ENCODE measurements around the gene UTP4.
"Not testable (repeated sequence)": the region's sequence is repeated elsewhere in the genome, so short reads cannot be mapped to it uniquely, and the experiment has no call there.

Gene UTP4

GRCh38 chr16:69119536-69119935, 12.9 kb upstream of the UTP4 start:
- Histone ChIP-seq H3K4ac (ENCODE audit: low read depth, low read length) (no peak overlapping the region), H4K8ac (ENCODE audit: low read depth, low read length) (no peak overlapping the region), H2BK15ac (replicated peaks; ENCODE audit: low read depth) (no peak overlapping the region), H3K36me3 (ENCODE audit: control insufficient read depth, insufficient read depth, low read length) (peaks cover 7% of the 10 kb centered on the region), H3K27ac (ENCODE audit: low read depth, low read length) (no peak overlapping the region), H3K4me3 (ENCODE audit: low read length) (no peak overlapping the region), H3K56ac (ENCODE audit: low read length) (no peak overlapping the region), H2BK5ac (ENCODE audit: low read length) (no peak overlapping the region), H3K18ac (ENCODE audit: low read length) (no peak overlapping the region), H4K5ac (ENCODE audit: low read length) (no peak overlapping the region), H3K79me2 (ENCODE audit: control insufficient read depth, insufficient read depth, low read length) (no peaks in the 10 kb centered on the region), H3K9ac (ENCODE audit: low read length) (no peak overlapping the region), H3K79me1 (ENCODE audit: low read length) (peaks cover 2% of the 10 kb centered on the region), H3K27me3 (ENCODE audit: insufficient read depth, low read length, poor library complexity) (no peaks in the 10 kb centered on the region), H3K23ac (ENCODE audit: low read length) (no peak overlapping the region), H2AK5ac (ENCODE audit: low read length) (no peak overlapping the region), H3K4me1 (ENCODE audit: control insufficient read depth, low read depth, low read length) (no peaks in the 10 kb centered on the region), H2BK120ac (ENCODE audit: low read depth, low read length) (no peak overlapping the region), H3K4me2 (ENCODE audit: low read length) (no peak overlapping the region)
- no peak for DNase-seq
- WGBS (ENCODE audit: extremely low coverage, insufficient coverage, low lambda C conversion rate): no CpG with 5 or more reads among the region's 2 CpGs

GRCh38 chr16:69120096-69120664, 12.3 kb upstream of the UTP4 start:
- Histone ChIP-seq H3K18ac (ENCODE audit: low read length) (no peak overlapping the region), H3K36me3 (ENCODE audit: control insufficient read depth, insufficient read depth, low read length) (peaks cover 7% of the 10 kb centered on the region), H3K56ac (ENCODE audit: low read length) (no peak overlapping the region), H3K79me2 (ENCODE audit: control insufficient read depth, insufficient read depth, low read length) (peaks cover under 1% of the 10 kb centered on the region), H3K27me3 (ENCODE audit: insufficient read depth, low read length, poor library complexity) (no peaks in the 10 kb centered on the region), H4K8ac (ENCODE audit: low read depth, low read length) (no peak overlapping the region), H3K27ac (ENCODE audit: low read depth, low read length) (no peak overlapping the region), H3K4me2 (ENCODE audit: low read length) (no peak overlapping the region), H3K23ac (ENCODE audit: low read length) (no peak overlapping the region), H3K4me3 (ENCODE audit: low read length) (no peak overlapping the region), H3K9ac (ENCODE audit: low read length) (no peak overlapping the region), H2AK5ac (ENCODE audit: low read length) (no peak overlapping the region), H4K5ac (ENCODE audit: low read length) (no peak overlapping the region), H2BK15ac (replicated peaks; ENCODE audit: low read depth) (no peak overlapping the region), H3K4ac (ENCODE audit: low read depth, low read length) (no peak overlapping the region), H3K4me1 (ENCODE audit: control insufficient read depth, low read depth, low read length) (no peaks in the 10 kb centered on the region), H3K79me1 (ENCODE audit: low read length) (peaks cover 2% of the 10 kb centered on the region), H2BK120ac (ENCODE audit: low read depth, low read length) (no peak overlapping the region), H2BK5ac (ENCODE audit: low read length) (no peak overlapping the region)
- WGBS (ENCODE audit: extremely low coverage, insufficient coverage, low lambda C conversion rate): no CpG with 5 or more reads among the region's 19 CpGs
- no peak for DNase-seq

DNA sequence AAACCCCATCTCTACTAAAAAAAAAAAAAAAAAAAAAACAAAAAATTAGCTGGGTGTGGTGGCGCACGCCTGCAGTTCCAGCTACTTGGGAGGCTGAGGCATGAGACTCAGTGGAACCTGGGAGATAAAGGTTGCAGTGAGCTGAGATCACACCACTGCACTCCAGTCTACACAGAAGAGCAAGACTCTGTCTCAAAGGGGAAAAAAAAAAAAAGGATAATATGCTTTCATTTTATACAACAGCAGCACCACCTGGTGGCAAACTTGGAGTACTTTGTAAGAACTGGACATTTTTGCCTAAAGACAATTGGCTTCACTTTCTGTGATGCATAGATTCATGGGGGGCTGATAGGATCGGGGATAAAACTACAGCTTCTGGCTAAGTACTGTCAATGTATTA, 8.5 kb upstream of the UTP4 start:
- no peak overlapping the region for H3K27ac ChIP-seq (ENCODE audit: low read depth, low read length)
- DNase-seq: peak; percentile 79

DNA sequence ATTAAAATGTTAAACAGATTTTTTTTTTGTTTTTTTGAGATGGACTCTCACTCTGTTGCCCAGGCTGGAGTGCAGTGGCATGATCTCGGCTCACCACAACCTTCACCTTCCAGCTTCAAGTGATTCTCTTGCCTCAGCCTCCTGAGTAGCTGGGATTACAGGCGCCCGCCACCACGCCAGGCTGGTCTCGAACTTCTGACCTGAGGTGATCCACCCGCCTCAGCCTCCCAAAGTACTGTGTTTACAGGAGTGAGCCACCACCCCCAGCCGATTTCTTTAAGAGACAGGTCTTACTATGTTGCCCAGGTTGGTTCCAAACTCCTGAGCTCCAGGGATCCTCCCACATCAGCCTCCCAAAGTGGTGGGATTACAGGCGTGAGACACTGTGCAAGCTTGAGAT, 8.0 kb upstream of the UTP4 start:
- not testable (repeated sequence) for H4K5ac ChIP-seq (ENCODE audit: low read length); H3K4me1 ChIP-seq (ENCODE audit: control insufficient read depth, low read depth, low read length); H3K27me3 ChIP-seq (ENCODE audit: insufficient read depth, low read length, poor library complexity); H2AK5ac ChIP-seq (ENCODE audit: low read length); H4K8ac ChIP-seq (ENCODE audit: low read depth, low read length); H2BK120ac ChIP-seq (ENCODE audit: low read depth, low read length); H2BK15ac ChIP-seq (replicated peaks; ENCODE audit: low read depth); H2BK5ac ChIP-seq (ENCODE audit: low read length); H3K56ac ChIP-seq (ENCODE audit: low read length); H3K79me1 ChIP-seq (ENCODE audit: low read length); H3K4ac ChIP-seq (ENCODE audit: low read depth, low read length); H3K4me2 ChIP-seq (ENCODE audit: low read length); DNase-seq; H3K18ac ChIP-seq (ENCODE audit: low read length); H3K27ac ChIP-seq (ENCODE audit: low read depth, low read length); H3K4me3 ChIP-seq (ENCODE audit: low read length); H3K9ac ChIP-seq (ENCODE audit: low read length); H3K36me3 ChIP-seq (ENCODE audit: control insufficient read depth, insufficient read depth, low read length); H3K23ac ChIP-seq (ENCODE audit: low read length)
- H3K79me2 ChIP-seq (ENCODE audit: control insufficient read depth, insufficient read depth, low read length): peaks cover 15% of the 10 kb centered on the region
- no CpG with 5 or more reads among the region's 8 CpGs for WGBS (ENCODE audit: extremely low coverage, insufficient coverage, low lambda C conversion rate)

More for the DNA sequence above, 8.5 kb upstream of the UTP4 start:
- no peaks in the 10 kb centered on the region for H3K27me3 ChIP-seq (ENCODE audit: insufficient read depth, low read length, poor library complexity)
- no peak overlapping the region for H3K18ac ChIP-seq (ENCODE audit: low read length)
- peaks cover 14% of the 10 kb centered on the region for H3K79me2 ChIP-seq (ENCODE audit: control insufficient read depth, insufficient read depth, low read length)
- H3K4me3 ChIP-seq (ENCODE audit: low read length): no peak overlapping the region
- no CpG with 5 or more reads among the region's 3 CpGs for WGBS (ENCODE audit: extremely low coverage, insufficient coverage, low lambda C conversion rate)
- H2BK15ac ChIP-seq (replicated peaks; ENCODE audit: low read depth): no peak overlapping the region
- H4K8ac ChIP-seq (ENCODE audit: low read depth, low read length): no peak overlapping the region
- H3K9ac ChIP-seq (ENCODE audit: low read length): no peak overlapping the region
- no peak overlapping the region for H2BK120ac ChIP-seq (ENCODE audit: low read depth, low read length)
- no peak overlapping the region for H3K4me2 ChIP-seq (ENCODE audit: low read length)
- no peak overlapping the region for H3K23ac ChIP-seq (ENCODE audit: low read length)
- H3K4me1 ChIP-seq (ENCODE audit: control insufficient read depth, low read depth, low read length): no peaks in the 10 kb centered on the region
- peaks cover 4% of the 10 kb centered on the region for H3K79me1 ChIP-seq (ENCODE audit: low read length)
- H4K5ac ChIP-seq (ENCODE audit: low read length): no peak overlapping the region
- H3K56ac ChIP-seq (ENCODE audit: low read length): no peak overlapping the region
- no peak overlapping the region for H3K4ac ChIP-seq (ENCODE audit: low read depth, low read length)
- H2AK5ac ChIP-seq (ENCODE audit: low read length): no peak overlapping the region
- no peak overlapping the region for H2BK5ac ChIP-seq (ENCODE audit: low read length)
- H3K36me3 ChIP-seq (ENCODE audit: control insufficient read depth, insufficient read depth, low read length): peaks cover 6% of the 10 kb centered on the region

DNA sequence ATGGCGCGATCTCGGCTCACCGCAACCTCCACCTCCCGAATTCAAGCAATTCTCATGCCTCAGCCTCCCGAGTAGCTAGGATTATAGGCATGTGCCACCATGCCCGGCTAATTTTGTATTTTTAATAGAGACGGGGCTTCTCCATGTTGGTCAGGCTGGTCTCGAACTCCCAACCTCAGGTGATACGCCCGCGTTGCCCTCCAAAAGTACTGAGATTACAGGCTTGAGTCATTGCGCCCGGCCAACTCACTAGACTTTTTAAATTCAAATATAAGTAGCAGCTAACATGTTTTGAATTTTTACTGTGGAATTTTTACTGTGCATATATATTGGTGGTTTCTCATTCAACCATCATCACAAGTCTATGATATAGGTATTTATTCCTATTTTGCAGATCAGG, 7.5 kb upstream of the UTP4 start:
- WGBS (ENCODE audit: extremely low coverage, insufficient coverage, low lambda C conversion rate): no CpG with 5 or more reads among the region's 14 CpGs
- H4K5ac ChIP-seq (ENCODE audit: low read length); H3K27ac ChIP-seq (ENCODE audit: low read depth, low read length): not testable (repeated sequence)

DNA sequence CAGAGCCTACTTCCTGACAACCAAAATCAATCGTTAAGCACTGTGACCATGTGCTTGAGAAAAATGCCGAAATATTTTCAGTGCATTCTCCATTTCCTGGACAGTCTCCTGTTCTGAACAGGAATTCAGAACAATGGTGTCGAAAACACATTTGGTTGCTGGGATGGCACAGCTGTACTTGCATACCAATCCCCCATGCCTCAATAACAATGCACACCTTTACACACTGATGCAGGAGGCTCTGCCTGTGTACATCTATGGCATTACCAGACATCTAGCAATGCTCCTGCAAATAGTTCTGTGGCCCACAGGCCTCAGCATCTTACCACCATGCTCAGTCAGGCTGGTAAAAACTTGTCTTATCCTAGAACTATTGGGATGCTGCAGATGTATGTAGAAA, 6.2 kb upstream of the UTP4 start:
- no peak overlapping the region for H3K4ac ChIP-seq (ENCODE audit: low read depth, low read length)
- H3K9ac ChIP-seq (ENCODE audit: low read length): no peak overlapping the region
- no peak overlapping the region for H2AK5ac ChIP-seq (ENCODE audit: low read length)
- WGBS (ENCODE audit: extremely low coverage, insufficient coverage, low lambda C conversion rate): no CpG with 5 or more reads among the region's 3 CpGs
- H3K4me2 ChIP-seq (ENCODE audit: low read length): no peak overlapping the region
- H3K18ac ChIP-seq (ENCODE audit: low read length): no peak overlapping the region
- no peak for DNase-seq
- no peak overlapping the region for H3K4me3 ChIP-seq (ENCODE audit: low read length)
- no peak overlapping the region for H4K5ac ChIP-seq (ENCODE audit: low read length)
- H2BK15ac ChIP-seq (replicated peaks; ENCODE audit: low read depth): no peak overlapping the region
- no peak overlapping the region for H3K23ac ChIP-seq (ENCODE audit: low read length)
- no peaks in the 10 kb centered on the region for H3K27me3 ChIP-seq (ENCODE audit: insufficient read depth, low read length, poor library complexity)
- H3K36me3 ChIP-seq (ENCODE audit: control insufficient read depth, insufficient read depth, low read length): no peaks in the 10 kb centered on the region
- no peak overlapping the region for H3K27ac ChIP-seq (ENCODE audit: low read depth, low read length)
- H3K56ac ChIP-seq (ENCODE audit: low read length): no peak overlapping the region
- H3K79me2 ChIP-seq (ENCODE audit: control insufficient read depth, insufficient read depth, low read length): peaks cover 29% of the 10 kb centered on the region
- H2BK120ac ChIP-seq (ENCODE audit: low read depth, low read length): no peak overlapping the region
- H3K4me1 ChIP-seq (ENCODE audit: control insufficient read depth, low read depth, low read length): peaks cover 3% of the 10 kb centered on the region
- no peak overlapping the region for H4K8ac ChIP-seq (ENCODE audit: low read depth, low read length)
- H2BK5ac ChIP-seq (ENCODE audit: low read length): no peak overlapping the region
- H3K79me1 ChIP-seq (ENCODE audit: low read length): peaks cover 11% of the 10 kb centered on the region

More for the DNA sequence above, 7.5 kb upstream of the UTP4 start:
- H3K56ac ChIP-seq (ENCODE audit: low read length); H2BK5ac ChIP-seq (ENCODE audit: low read length); H3K23ac ChIP-seq (ENCODE audit: low read length); H3K4me3 ChIP-seq (ENCODE audit: low read length); H3K4me2 ChIP-seq (ENCODE audit: low read length); H2AK5ac ChIP-seq (ENCODE audit: low read length); H2BK120ac ChIP-seq (ENCODE audit: low read depth, low read length); H3K27me3 ChIP-seq (ENCODE audit: insufficient read depth, low read length, poor library complexity); DNase-seq; H3K18ac ChIP-seq (ENCODE audit: low read length); H2BK15ac ChIP-seq (replicated peaks; ENCODE audit: low read depth); H3K9ac ChIP-seq (ENCODE audit: low read length); H3K4me1 ChIP-seq (ENCODE audit: control insufficient read depth, low read depth, low read length); H3K36me3 ChIP-seq (ENCODE audit: control insufficient read depth, insufficient read depth, low read length); H4K8ac ChIP-seq (ENCODE audit: low read depth, low read length); H3K4ac ChIP-seq (ENCODE audit: low read depth, low read length); H3K79me1 ChIP-seq (ENCODE audit: low read length): not testable (repeated sequence)
- H3K79me2 ChIP-seq (ENCODE audit: control insufficient read depth, insufficient read depth, low read length): peaks cover 20% of the 10 kb centered on the region
